HCT116 (cell line): ENCODE measurements around the gene NUF2. TPM values are rescaled to one million over a fixed set of nuclear protein-coding genes. Genes with fewer than 3 reads are reported as not detected.

Source experiments
- ATAC-seq: fragments of 200-7000 bp; cut with Tn5 transposase; 2 replicates; pipeline ENCODE4 v1.9.1; 2020; ENCODE audit warnings: mild to moderate bottlenecking, moderate library complexity
- BruUV-seq: library from RNA; stranded (reverse); fragments of 400-500 nt; replicated peaks from 2 replicates; lab custom pipeline; 2021; lab: Mats Ljungman, UMichigan
- CTCF ChIA-PET: fragments of 300-600 bp; sonication (Branson Sonifier 250); formaldehyde crosslinking; loops from one replicate; lab custom pipeline; 2021; ENCODE audit warnings: antibody characterized with exemption; lab: Charles Lee
- POLR2A ChIA-PET: fragments of 300-600, 350-600 bp; sonication (Branson Sonifier 250); formaldehyde crosslinking; loops from one replicate; lab custom pipeline; 2021; ENCODE audit warnings: antibody characterized with exemption; lab: Charles Lee
- RAD21 ChIA-PET, 2 experiments: fragments of 300-600 bp; sonication (Branson Sonifier 250); formaldehyde crosslinking; loops; one replicate each; lab custom pipeline; 2023; ENCODE audit warnings: low total read pairs in 2 of 2; ENCODE audit not compliant: uncharacterized antibody in 2 of 2, unreplicated experiment in 2 of 2, low non-redundant PET in 1 of 2; lab: Charles Lee
- DNase-seq: peaks from one replicate; pipeline ENCODE4 v3.0.0-alpha.2; 2010; ENCODE audit warnings: low read depth, low spot score
- H2AFZ ChIP-seq: fragments of 200-600 bp; shearing (Covaris generic), sonication (generic); 2 replicates; pipeline ENCODE4 v1.6.1; 2017; ENCODE audit warnings: low read depth, mixed run types, mixed read lengths, antibody characterized with exemption, low read length; ENCODE audit not compliant: poor library complexity, severe bottlenecking
- H3K27ac ChIP-seq: 2 replicates; pipeline ENCODE4 v1.5.1; 2012; ENCODE audit warnings: low read depth, low read length
- H3K27me3 ChIP-seq: fragments of 200-600 bp; sonication (generic); 2 replicates; pipeline ENCODE4 v1.6.1; 2016; ENCODE audit warnings: mixed run types, low read length, mixed read lengths; ENCODE audit not compliant: insufficient read depth
- H3K36me3 ChIP-seq, 2 experiments: fragments of 200-500 bp in 1 of 2; fragments of 200-600 bp in 1 of 2; sonication (Bioruptor generic) in 1 of 2; sonication (generic) in 1 of 2; 2 replicates each; pipeline versions ENCODE4 v1.5.1 to v1.6.1; 2014 to 2016; ENCODE audit warnings: low read length in 2 of 2, inconsistent platforms in 1 of 2, mixed read lengths in 1 of 2, mixed run types in 1 of 2; ENCODE audit not compliant: insufficient read depth in 2 of 2, control insufficient read depth in 1 of 2
- H3K4me1 ChIP-seq, 2 experiments: fragments of 200-600 bp in 1 of 2; sonication (generic) in 1 of 2; 2 replicates each; pipeline versions ENCODE4 v1.5.1 to v1.6.1; 2012 to 2017; ENCODE audit warnings: low read length in 2 of 2, inconsistent platforms in 1 of 2, mild to moderate bottlenecking in 1 of 2, mixed read lengths in 1 of 2, mixed run types in 1 of 2, moderate library complexity in 1 of 2; ENCODE audit not compliant: insufficient read depth in 2 of 2, control insufficient read depth in 1 of 2
- H3K4me2 ChIP-seq: fragments of 200-600 bp; sonication (generic); 2 replicates; pipeline ENCODE4 v1.6.1; 2017; ENCODE audit warnings: mixed run types, low read length, mixed read lengths
- H3K4me3 ChIP-seq, 2 experiments: fragments of 200-600 bp in 1 of 2; sonication (generic) in 1 of 2; replicated peaks in 1 of 2; 2 replicates each; pipeline ENCODE4 v1.5.1; 2011 to 2016; ENCODE audit warnings: low read length in 2 of 2, control low read depth in 1 of 2, low read depth in 1 of 2, mild to moderate bottlenecking in 1 of 2, mixed read lengths in 1 of 2, mixed run types in 1 of 2
- H3K79me2 ChIP-seq: fragments of 200-600 bp; sonication (generic); 2 replicates; pipeline ENCODE4 v1.6.1; 2017; ENCODE audit warnings: mild to moderate bottlenecking, mixed run types, low read length, moderate library complexity, mixed read lengths; ENCODE audit not compliant: insufficient read depth
- H3K9ac ChIP-seq: fragments of 200-600 bp; sonication (generic); 2 replicates; pipeline ENCODE4 v1.6.1; 2016; ENCODE audit warnings: low read length, mixed read lengths
- H3K9me2 ChIP-seq: fragments of 200-600 bp; sonication (generic), shearing (Covaris generic); 2 replicates; pipeline ENCODE4 v1.6.1; 2017; ENCODE audit warnings: mixed run types, mild to moderate bottlenecking, moderate library complexity; ENCODE audit not compliant: insufficient read depth
- H3K9me3 ChIP-seq, 2 experiments: fragments of 200-500 bp in 1 of 2; fragments of 200-600 bp in 1 of 2; sonication (Bioruptor generic) in 1 of 2; sonication (generic) in 1 of 2; 2 replicates each; pipeline ENCODE4 v1.6.1; 2014 to 2017; ENCODE audit warnings: low read length in 2 of 2, mixed read lengths in 2 of 2, inconsistent platforms in 1 of 2, low read depth in 1 of 2, mild to moderate bottlenecking in 1 of 2, mixed run types in 1 of 2, moderate library complexity in 1 of 2; ENCODE audit not compliant: control insufficient read depth in 1 of 2, insufficient read depth in 1 of 2
- H4K20me1 ChIP-seq: fragments of 200-600 bp; sonication (generic), shearing (Covaris generic); 2 replicates; pipeline ENCODE4 v1.6.1; 2017; ENCODE audit warnings: mixed run types, mild to moderate bottlenecking, moderate library complexity; ENCODE audit not compliant: insufficient read depth
- CEBPB ChIP-seq: IDR thresholded peaks from 2 replicates; pipeline ENCODE4 v1.6.1; 2012; ENCODE audit warnings: low read depth
- EGR1 ChIP-seq: IDR thresholded peaks from 2 replicates; pipeline ENCODE4 v1.6.1; 2012; ENCODE audit warnings: low read depth
- ELF1 ChIP-seq: IDR thresholded peaks from 2 replicates; pipeline ENCODE4 v1.6.1; 2012; ENCODE audit warnings: low read depth, borderline replicate concordance
- EZH2 ChIP-seq: fragments of 200-600 bp; sonication (generic); IDR thresholded peaks from 2 replicates; pipeline ENCODE4 v1.6.1; 2017; ENCODE audit warnings: antibody characterized with exemption, mixed run types
- POLR2A ChIP-seq: IDR thresholded peaks from 2 replicates; pipeline ENCODE4 v1.7.0; 2011; ENCODE audit warnings: borderline replicate concordance; ENCODE audit not compliant: insufficient read depth, insufficient read length; ENCODE audit errors: extremely low read depth
- REST ChIP-seq: IDR thresholded peaks from 2 replicates; pipeline ENCODE4 v1.6.1; 2012; ENCODE audit warnings: low read depth
- SIN3A ChIP-seq: IDR thresholded peaks from 2 replicates; pipeline ENCODE4 v1.6.1; 2012; ENCODE audit warnings: low read depth
- SP1 ChIP-seq: IDR thresholded peaks from 2 replicates; pipeline ENCODE4 v1.6.1; 2012; ENCODE audit warnings: low read depth
- TCF7L2 ChIP-seq: IDR thresholded peaks from 2 replicates; pipeline ENCODE4 v1.7.0; 2011; ENCODE audit warnings: borderline replicate concordance, inconsistent platforms; ENCODE audit not compliant: insufficient read depth, insufficient read length; ENCODE audit errors: extremely low read depth
- YY1 ChIP-seq: IDR thresholded peaks from 2 replicates; pipeline ENCODE4 v1.6.1; 2011; ENCODE audit warnings: low read length, low read depth, moderate library complexity, mild to moderate bottlenecking; ENCODE audit not compliant: insufficient replicate concordance; ENCODE audit errors: extremely low read depth
- ZFX ChIP-seq: fragments of 450-650 bp; IDR thresholded peaks from 2 replicates; pipeline ENCODE4 v1.6.1; 2017
- intact Hi-C: fragments of 100-400 bp; cut with micrococcal nuclease; formaldehyde crosslinking; loops from 2 replicates; pipeline ENCODE4 v1.10.0; 2022
- total RNA-seq: library from RNA; stranded (reverse); gene quantifications from one replicate; pipeline ENCODE4 v1.2.1, GENCODE V29; 2021; ENCODE audit not compliant: unreplicated experiment
- TF ChIP-seq, protein P1 (sequence below): IDR thresholded peaks from 2 replicates; pipeline ENCODE4 v1.6.1; 2012

Gene NUF2
- total RNA-seq, 1 experiment from 2014 or later, result 37.6 TPM

GRCh38 chr1:163305441-163305840 is 16.3 kb upstream of the NUF2 start (continued):
- TF ChIP-seq EZH2 (no peak), ELF1 (no peak), SP1 (no peak)

DNA sequence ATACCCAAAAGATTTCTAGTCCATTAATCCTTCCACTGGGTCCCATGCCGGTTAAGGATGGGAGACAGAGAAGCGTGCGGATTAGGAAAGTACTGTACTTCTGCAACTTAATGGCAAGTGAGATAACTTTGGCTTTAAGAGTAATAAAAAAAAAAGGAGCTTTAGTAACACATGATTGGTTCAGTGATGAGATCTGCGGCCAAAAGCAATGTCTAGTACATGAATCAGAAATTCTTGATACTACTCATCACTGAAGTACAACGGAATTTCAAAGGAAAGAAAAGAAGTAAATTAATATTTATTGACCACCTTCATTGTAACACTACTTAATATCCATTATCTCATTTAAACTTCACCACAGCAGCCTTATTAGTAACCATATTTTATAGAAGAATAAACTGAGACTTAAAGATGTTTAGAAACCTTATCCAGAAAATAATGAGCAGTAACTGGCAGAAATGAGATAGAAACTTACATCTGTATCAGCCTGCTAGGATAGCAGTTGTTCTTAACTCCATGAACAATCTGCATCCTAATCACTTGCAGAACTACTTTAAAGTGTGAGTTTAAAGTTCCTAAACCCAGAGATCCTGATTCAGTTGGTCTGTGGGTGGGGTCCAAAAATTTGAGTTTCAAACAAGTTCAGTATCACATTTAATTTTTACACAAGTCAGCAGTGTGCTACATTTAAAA is 14.1 kb upstream of the NUF2 start:
- H3K27ac ChIP-seq, result no peak overlapping the region
- POLR2A ChIA-PET, result no interaction called here
- no peak overlapping the region for H2AFZ ChIP-seq
- no peaks in the 10 kb centered on the region for H3K4me1 ChIP-seq
- no peak overlapping the region for H3K4me2 ChIP-seq
- no peak for ATAC-seq
- H3K9ac ChIP-seq, result no peak overlapping the region
- H3K9me3 ChIP-seq, result no peaks in the 10 kb centered on the region
- H4K20me1 ChIP-seq, result no peaks in the 10 kb centered on the region
- H3K9me2 ChIP-seq, result no peaks in the 10 kb centered on the region
- RAD21 ChIA-PET, result no interaction called here
- DNase-seq, result no peak
- H3K4me3 ChIP-seq, result no peak overlapping the region
- H3K27me3 ChIP-seq, result no peaks in the 10 kb centered on the region
- BruUV-seq, result no TSS peak
- no peaks in the 10 kb centered on the region for H3K79me2 ChIP-seq
- no peaks in the 10 kb centered on the region for H3K36me3 ChIP-seq
- CTCF ChIA-PET, result no interaction called here
- TF ChIP-seq YY1 (no peak), ZFX (no peak), SP1 (no peak), CEBPB (no peak), EGR1 (no peak), REST (no peak), TCF7L2 (no peak), POLR2A (no peak), ELF1 (no peak), EZH2 (no peak), SIN3A (no peak)
- TF ChIP-seq, protein P1, sequence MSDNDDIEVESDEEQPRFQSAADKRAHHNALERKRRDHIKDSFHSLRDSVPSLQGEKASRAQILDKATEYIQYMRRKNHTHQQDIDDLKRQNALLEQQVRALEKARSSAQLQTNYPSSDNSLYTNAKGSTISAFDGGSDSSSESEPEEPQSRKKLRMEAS, result no peak
- intact Hi-C loops, result no loop called here
